ENCODE results near the gene SMCO1.
"Not testable (repeated sequence)": the region's sequence is repeated elsewhere in the genome, so short reads cannot be mapped to it uniquely, and the experiment has no call there.

Gene SMCO1

GRCh38 chr3:196519718-196520082, 4.6 kb upstream of the SMCO1 start:
- no peak for DNase-seq

GRCh38 chr3:196518966-196519717, 4.0 kb upstream of the SMCO1 start:
- no peak for DNase-seq

GRCh38 chr3:196517919-196518318, 2.8 kb upstream of the SMCO1 start:
- no peak for DNase-seq

- no peak for DNase-seq
Measured at GRCh38 chr3:196517162-196517800, 2.1 kb upstream of the SMCO1 start.

- no peak for DNase-seq
Measured at GRCh38 chr3:196514350-196514716, 813 bp downstream of the SMCO1 start.

GRCh38 chr3:196513697-196514349, 1.3 kb downstream of the SMCO1 start:
- DNase-seq: no peak

- DNase-seq: not testable (repeated sequence)
Measured at GRCh38 chr3:196511646-196512425, 3.3 kb downstream of the SMCO1 start.

- DNase-seq: not testable (repeated sequence)
Measured at GRCh38 chr3:196511108-196511507, 4.0 kb downstream of the SMCO1 start.

GRCh38 chr3:196506687-196507086, 8.5 kb downstream of the SMCO1 start:
- no peak for DNase-seq

GRCh38 chr3:196504556-196504955, 10.6 kb downstream of the SMCO1 start:
- no peak for DNase-seq

- DNase-seq: not testable (repeated sequence)
Measured at GRCh38 chr3:196504077-196504398, 11.1 kb downstream of the SMCO1 start.

GRCh38 chr3:196503196-196504076, 11.7 kb downstream of the SMCO1 start, which contains the start of gene RNF168:
RNF168 (minus strand) TSS chr3:196503768; CDS start chr3:196503173, 595 bp downstream.
- peak; percentile 99 for DNase-seq

GRCh38 chr3:196502775-196503195, 12.4 kb downstream of the SMCO1 start:
- DNase-seq: peak; percentile 69

- peak; percentile 57 for DNase-seq
Measured at GRCh38 chr3:196501316-196502044, 13.7 kb downstream of the SMCO1 start.

GRCh38 chr3:196499807-196500524, 15.2 kb downstream of the SMCO1 start:
- no peak for DNase-seq

- no peak for DNase-seq
Measured at GRCh38 chr3:196499061-196499460, 16.1 kb downstream of the SMCO1 start.

GRCh38 chr3:196498297-196498696, 16.8 kb downstream of the SMCO1 start:
- DNase-seq: no peak

GRCh38 chr3:196496183-196496582, 19.0 kb downstream of the SMCO1 start:
- no peak for DNase-seq

GRCh38 chr3:196493292-196493691, 21.9 kb downstream of the SMCO1 start:
- no peak for DNase-seq

- no peak for DNase-seq
Measured at GRCh38 chr3:196492080-196492479, 23.1 kb downstream of the SMCO1 start.

GRCh38 chr3:196489747-196490146, 25.4 kb downstream of the SMCO1 start:
- no peak for DNase-seq

Measured in DMS79 treated with DMSO at 0.1 percent for 48 hours (cell line).